ENCODE results near the gene PADI1.
A peak's percentile ranks its signal among the peaks of the same experiment; 100 is the strongest.

Gene PADI1

DNA sequence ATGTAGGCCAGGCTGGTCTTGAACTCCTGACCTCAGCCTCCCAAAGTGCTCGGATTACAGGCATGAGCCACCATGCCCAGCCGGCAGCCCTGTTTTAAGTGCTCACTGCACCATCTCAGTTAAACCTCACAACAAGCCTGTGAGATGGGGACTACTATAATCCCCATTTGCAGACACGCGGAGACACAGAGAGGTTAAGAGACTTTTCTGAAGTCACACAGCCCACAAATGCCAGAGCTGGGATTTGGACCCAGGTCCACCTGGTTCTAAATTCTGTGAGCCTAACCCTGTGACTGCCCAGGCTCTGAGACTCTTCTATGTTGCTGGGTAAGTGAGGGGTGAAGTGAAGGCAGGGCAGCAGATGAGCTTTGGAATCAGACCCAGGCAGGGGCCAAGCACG is 6.4 kb downstream of the PADI1 start:
- no peak for DNase-seq (ENCODE audit: low read depth)
- TF ChIP-seq, protein P1, sequence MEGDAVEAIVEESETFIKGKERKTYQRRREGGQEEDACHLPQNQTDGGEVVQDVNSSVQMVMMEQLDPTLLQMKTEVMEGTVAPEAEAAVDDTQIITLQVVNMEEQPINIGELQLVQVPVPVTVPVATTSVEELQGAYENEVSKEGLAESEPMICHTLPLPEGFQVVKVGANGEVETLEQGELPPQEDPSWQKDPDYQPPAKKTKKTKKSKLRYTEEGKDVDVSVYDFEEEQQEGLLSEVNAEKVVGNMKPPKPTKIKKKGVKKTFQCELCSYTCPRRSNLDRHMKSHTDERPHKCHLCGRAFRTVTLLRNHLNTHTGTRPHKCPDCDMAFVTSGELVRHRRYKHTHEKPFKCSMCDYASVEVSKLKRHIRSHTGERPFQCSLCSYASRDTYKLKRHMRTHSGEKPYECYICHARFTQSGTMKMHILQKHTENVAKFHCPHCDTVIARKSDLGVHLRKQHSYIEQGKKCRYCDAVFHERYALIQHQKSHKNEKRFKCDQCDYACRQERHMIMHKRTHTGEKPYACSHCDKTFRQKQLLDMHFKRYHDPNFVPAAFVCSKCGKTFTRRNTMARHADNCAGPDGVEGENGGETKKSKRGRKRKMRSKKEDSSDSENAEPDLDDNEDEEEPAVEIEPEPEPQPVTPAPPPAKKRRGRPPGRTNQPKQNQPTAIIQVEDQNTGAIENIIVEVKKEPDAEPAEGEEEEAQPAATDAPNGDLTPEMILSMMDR (IDR thresholded peaks at IDR 0.05; ENCODE audit: control insufficient read depth, insufficient read depth, low read depth, low read length, missing control alignments) = no peak
- H3K4me3 ChIP-seq (ENCODE audit: control insufficient read depth, low read depth, low read length) = no peak overlapping the region

DNA sequence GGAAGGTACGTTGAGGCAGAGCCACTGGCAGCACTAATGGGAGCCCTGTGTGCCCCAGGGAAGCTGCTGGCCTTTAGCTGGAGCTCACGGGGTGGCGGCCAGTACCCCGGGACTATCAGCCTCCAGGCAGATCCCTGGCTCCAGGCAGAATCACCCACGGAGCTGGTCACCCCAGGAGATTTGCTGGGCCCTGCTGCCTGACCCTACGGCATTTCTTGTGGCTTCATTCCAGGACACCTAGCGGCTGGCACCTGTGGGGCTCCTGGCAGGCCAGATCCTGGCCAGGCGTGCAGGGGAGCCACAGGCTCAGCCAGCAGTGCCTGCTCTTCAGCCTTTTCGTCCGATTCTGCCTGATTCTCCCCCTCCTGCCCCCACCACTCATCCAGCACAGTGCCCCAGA is 7.1 kb downstream of the PADI1 start:
- no peak for DNase-seq (ENCODE audit: low read depth)
- TF ChIP-seq, protein P1 (IDR thresholded peaks at IDR 0.05; ENCODE audit: control insufficient read depth, insufficient read depth, low read depth, low read length, missing control alignments) = no peak
- no peak overlapping the region for H3K4me3 ChIP-seq (ENCODE audit: control insufficient read depth, low read depth, low read length)

DNA sequence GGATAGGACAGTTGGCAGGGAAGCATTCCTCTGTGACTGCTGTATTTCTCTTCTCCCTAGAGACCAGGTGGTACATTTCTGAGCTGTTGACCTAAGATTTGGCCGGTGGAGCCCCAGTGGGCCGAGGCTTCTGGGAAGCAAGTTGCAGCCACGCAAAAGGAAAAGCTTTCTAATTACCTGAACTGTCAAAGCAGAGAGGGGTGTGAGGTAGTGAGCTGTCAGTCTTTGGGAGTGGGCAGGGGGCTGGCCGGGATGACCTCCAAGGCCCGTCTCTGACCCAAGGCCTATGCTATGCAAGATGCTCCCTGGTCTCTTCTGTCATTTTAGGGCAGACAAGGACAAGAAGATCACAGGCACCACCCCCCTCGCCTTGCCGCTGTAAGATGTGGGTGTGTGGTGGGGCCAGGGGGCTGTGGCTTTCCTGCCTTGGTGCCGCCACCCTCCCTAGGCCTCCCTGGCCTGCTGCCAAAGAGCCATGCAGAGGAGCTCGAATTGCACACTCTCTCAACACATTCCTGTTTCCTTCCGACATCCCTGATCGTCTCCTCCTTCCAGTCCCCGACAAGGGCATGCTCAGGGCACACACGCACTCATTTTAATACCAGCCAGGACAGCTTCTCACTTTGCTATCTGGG is 7.7 kb downstream of the PADI1 start:
- peak; percentile 43 for DNase-seq (ENCODE audit: low read depth)
- TF ChIP-seq, protein P1 (IDR thresholded peaks at IDR 0.05; ENCODE audit: control insufficient read depth, insufficient read depth, low read depth, low read length, missing control alignments) = no peak
- H3K4me3 ChIP-seq (ENCODE audit: control insufficient read depth, low read depth, low read length) = no peak overlapping the region

DNA sequence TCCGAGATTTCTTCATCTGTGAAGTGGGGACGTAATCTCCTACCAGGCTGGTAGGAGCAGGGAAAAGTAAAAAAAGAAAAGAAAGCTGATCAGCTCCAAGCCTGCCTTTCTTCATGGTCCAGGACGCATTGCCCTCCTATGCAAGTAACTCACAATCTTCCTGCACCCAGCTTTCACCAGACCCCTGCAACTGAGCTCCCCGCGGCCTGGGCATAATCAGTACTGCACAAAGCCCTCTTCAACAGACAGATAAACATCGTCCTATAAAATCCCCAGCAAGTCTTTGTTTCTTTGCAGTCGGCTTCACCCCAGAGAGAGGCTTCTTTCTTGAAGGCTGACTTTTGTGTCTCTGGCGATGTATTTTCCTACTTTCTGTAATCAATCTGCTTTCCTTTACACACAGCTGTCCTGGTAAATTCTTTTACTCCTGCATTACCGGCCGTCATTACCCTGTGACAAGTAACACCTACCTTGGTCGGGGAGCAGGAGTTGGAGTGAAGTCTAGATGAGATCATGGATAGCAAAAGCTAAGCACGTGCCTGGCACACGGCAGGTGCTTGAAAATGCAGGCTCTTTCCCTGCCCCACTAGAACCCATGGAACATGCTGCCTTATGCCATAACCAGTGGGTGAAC is 8.3 kb downstream of the PADI1 start:
- DNase-seq (ENCODE audit: low read depth) = no peak
- TF ChIP-seq, protein P1 (IDR thresholded peaks at IDR 0.05; ENCODE audit: control insufficient read depth, insufficient read depth, low read depth, low read length, missing control alignments) = no peak
- H3K4me3 ChIP-seq (ENCODE audit: control insufficient read depth, low read depth, low read length) = no peak overlapping the region

DNA sequence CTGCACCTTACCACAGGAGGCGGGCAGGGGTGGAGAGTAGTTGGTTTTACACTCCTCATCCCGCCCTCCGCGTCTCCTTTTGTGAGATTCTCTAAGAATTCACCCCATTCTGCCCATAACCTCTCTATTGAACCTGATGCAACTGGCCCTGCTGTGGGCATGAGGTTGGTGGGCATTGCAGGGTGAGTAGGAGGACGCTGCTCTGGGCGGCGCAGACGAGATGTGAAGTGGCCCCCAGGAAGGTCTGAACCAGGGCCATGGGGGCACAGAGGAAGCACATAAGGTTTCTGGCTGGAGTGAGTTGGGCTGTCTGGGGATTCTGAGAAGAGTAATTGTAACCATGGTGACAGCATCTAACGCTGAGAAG is 8.8 kb downstream of the PADI1 start:
- H3K4me3 ChIP-seq (ENCODE audit: control insufficient read depth, low read depth, low read length) = no peak overlapping the region
- no peak for DNase-seq (ENCODE audit: low read depth)
- TF ChIP-seq, protein P1 (IDR thresholded peaks at IDR 0.05; ENCODE audit: control insufficient read depth, insufficient read depth, low read depth, low read length, missing control alignments) = no peak

DNA sequence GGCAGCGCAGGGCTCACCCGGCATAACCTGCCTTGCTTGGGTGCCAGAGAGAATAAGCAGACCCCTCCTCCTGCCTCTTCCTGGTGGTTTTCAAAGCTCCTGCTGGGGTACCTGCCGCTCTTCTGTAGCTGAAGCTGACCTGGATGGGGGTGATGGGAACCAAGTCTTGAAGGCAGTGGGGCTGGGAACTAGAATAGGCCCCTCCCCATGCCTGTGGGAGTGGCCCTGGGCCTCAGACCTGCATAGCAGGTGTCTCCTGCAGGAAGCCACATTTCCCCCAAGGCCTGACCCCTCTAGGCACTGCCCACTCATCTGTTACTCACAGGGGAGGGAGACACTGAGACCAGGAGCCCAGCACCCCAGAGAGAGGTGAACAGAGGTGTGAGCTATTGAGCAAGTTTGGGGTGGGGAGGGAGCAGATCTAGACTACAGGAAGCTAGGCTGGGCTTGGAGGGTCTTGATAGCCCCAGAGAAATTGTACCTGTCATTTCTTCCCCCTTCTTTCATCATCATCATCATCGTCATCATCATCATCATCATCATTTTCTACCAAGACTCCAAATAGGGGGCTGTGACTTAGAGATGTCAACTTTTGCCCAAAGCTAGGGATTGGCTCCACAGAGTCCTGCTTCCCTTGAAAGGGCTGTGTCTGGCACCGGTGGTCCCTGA is 10.1 kb downstream of the PADI1 start:
- DNase-seq (ENCODE audit: low read depth) = no peak
- no peak overlapping the region for H3K4me3 ChIP-seq (ENCODE audit: control insufficient read depth, low read depth, low read length)

More for the DNA sequence above, 10.1 kb downstream of the PADI1 start:
- TF ChIP-seq, protein P1 (IDR thresholded peaks at IDR 0.05; ENCODE audit: control insufficient read depth, insufficient read depth, low read depth, low read length, missing control alignments) = no peak

Data from AG09309 (cell line).